Skin of body (tissue), 2 donors: ENCODE measurements around the gene PACSIN1. TPM values are rescaled to one million over a fixed set of nuclear protein-coding genes. Genes with fewer than 3 reads are reported as not detected.

Experiments
- DNase-seq: peaks from one replicate; lab custom pipeline; 2025; lab: John Stamatoyannopoulos, UW
- total RNA-seq: library from RNA; depleted of rRNA; stranded (reverse); fragments of >200 nt; gene quantifications from one replicate; pipeline ENCODE4 v1.2.3, GENCODE V29; 2014

Gene PACSIN1
- total RNA-seq, 1 donor from 2014 or later: not detected

- DNase-seq: peak; percentile 72
Observed at GRCh38 chr6:34526992-34527728, 61.3 kb downstream of the PACSIN1 start.

DNA sequence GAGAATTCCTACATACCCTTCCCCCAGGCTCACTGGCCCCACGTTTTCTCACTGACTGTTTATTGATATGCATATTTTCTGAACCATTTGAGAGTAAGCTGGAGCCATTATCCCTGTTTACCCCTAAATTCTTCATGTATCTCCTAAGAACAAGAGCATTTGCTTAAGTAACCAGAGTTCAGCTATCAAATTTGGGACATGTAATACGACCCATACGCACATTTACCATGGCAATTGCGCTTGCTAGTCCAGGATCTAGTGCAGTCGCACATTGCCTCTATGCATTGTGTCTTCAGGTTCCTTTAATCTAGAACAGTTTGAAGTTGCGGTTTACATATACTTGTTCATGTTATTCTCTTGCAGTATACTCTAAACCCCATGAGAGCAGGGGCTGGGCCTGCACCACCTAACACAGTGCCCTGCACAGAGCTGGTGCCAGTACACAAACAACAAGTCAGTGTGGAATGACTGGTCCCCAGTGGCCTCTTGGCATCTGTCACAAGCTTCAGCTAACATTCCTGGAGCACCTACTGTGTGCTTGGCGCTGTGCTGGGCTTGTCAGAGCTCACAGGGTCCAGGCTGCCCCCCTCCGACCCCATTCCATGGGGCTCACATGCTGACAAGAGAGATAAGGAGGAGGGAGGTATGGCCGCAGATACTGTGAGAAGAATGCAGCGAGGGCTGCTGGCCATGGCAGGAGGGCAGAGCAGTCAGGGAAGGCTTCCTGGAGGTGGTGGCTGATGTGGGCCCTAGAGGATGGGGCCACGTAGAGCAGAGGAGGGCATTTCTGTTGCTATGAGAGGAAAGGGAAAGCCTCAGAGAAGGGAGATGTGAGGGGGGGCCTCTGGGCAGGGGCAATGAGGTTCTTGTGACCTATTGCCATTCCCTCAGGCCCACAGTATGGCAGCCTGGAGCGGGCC is 62.1 kb downstream of the PACSIN1 start:
- no peak for DNase-seq

- DNase-seq: no peak
Observed at GRCh38 chr6:34528996-34529664, 63.3 kb downstream of the PACSIN1 start.

GRCh38 chr6:34529665-34530327 is 63.9 kb downstream of the PACSIN1 start:
- no peak for DNase-seq

GRCh38 chr6:34530753-34531365 is 65.0 kb downstream of the PACSIN1 start:
- no peak for DNase-seq

GRCh38 chr6:34531580-34532201 is 65.8 kb downstream of the PACSIN1 start:
- peak; percentile 35 for DNase-seq

DNA sequence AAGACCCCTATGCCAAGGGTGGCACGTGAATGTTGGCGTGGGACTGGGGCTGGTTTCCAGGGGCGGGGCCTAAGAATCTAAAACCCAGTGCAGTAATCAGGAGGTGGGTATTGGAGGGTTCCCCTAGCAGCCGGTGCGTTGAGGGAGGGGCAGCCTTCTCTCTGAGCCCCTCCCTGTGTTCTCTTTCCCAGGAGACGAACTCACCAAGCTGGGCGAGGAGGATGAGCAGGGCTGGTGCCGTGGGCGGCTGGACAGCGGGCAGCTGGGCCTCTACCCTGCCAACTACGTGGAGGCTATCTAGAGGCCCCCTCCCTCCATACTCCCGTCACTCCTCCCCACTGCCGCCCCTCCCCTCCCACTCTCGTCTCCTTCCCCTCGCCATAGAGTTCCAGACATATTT is 66.4 kb downstream of the PACSIN1 start:
- no peak for DNase-seq

GRCh38 chr6:34534146-34534545 is 68.3 kb downstream of the PACSIN1 start:
- no peak for DNase-seq

DNA sequence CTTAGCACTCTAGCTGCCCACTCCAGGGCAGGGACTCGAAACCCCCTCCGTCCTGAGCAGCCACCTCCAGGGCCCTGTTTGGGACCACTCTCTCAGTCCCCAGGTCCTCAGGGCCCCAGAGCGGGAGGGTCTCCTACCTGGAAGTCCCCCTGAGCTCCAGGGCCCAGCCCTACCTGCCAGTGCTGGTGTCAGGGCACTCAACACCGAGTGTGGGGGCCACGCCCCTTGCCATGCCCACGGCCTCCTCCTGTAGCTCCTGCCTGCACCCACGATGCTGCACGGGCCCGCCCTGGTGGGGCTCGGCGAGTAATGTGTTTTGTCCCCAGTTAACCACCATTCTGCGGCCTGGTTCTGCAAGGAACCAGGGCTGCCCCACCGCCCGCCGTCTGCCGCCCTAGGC is 68.8 kb downstream of the PACSIN1 start:
- no peak for DNase-seq

DNA sequence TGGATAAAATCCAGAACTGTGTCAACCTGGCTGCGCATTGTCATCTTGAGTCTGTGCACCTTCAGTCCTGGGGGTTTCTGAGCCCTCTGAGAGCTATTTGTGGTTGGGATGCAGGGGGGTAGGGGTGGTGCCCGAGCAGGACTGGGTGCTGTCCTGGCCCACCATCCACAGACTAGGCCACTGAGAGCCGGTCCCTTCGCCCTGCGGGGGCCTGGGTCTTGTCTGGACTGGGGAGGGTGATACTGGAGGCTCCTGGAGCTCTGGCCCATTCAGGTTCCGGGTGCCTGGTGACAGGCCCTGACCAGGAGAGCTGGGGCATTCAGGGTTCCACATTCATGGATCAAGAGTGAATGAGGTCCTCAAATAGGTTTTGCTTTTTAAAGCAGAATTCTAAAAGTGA is 69.3 kb downstream of the PACSIN1 start:
- no peak for DNase-seq

DNA sequence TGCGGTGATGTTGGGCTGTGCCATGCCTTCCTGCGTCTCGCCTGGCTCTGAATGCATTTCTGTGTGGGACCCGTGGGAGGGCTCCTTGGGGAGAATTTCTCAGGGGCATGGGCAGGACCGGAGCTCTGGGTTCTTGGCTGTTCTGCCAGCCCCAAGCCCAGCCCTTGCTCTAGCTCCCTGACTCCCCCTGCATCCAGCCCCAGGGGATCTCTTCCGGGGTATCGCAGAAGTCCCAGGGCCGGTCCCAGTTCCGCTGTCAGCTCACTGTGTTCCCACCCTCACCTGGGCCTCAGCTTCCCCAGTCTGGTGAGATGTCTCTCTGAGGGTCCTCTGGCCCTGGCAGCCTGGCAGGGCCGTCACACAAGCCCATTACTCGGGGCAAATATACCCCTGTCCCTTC is 69.8 kb downstream of the PACSIN1 start:
- no peak for DNase-seq

- DNase-seq: no peak
Observed at GRCh38 chr6:34536251-34536958, 70.5 kb downstream of the PACSIN1 start.

DNA sequence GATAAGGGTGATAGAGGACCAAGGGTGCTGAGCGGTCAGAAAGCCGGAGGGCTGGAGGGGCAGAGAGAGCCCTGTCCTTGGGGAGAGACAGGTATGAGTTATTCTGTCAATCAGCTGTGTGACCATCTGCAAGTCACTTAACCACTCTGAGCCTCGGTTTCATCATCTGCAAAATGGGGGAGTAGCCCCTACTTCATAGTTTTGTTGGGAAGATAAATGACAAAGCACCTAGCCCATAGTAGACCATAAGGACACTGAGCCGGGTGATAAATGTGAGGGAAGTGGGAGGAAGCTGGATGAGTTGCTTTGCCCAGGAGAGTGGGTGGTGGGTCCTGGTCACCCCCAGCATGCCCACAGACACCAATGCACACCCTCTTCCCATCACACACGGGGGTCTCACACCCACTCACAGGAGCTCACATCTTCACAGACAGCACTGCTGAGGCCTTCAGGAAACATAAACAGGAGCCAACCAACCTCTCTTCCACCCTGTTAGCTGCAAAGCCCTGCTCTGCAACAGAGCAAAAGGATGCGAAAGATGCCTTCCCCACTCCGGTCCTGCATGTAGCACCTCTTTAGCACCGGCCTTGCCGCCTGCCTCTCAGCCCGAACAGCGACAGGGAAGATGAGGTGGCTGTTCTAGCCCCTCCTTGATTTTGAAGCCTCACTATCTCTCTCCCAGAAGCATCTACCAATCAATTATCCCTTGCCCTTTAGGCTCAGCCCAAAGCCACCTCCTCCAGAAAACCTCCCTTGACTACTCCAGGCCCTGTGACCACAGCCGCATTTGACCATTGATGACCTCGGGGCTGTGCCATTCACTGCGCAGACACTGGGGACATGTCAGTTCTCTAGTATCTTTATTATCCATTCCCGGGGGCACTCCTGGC is 71.3 kb downstream of the PACSIN1 start:
- no peak for DNase-seq

DNA sequence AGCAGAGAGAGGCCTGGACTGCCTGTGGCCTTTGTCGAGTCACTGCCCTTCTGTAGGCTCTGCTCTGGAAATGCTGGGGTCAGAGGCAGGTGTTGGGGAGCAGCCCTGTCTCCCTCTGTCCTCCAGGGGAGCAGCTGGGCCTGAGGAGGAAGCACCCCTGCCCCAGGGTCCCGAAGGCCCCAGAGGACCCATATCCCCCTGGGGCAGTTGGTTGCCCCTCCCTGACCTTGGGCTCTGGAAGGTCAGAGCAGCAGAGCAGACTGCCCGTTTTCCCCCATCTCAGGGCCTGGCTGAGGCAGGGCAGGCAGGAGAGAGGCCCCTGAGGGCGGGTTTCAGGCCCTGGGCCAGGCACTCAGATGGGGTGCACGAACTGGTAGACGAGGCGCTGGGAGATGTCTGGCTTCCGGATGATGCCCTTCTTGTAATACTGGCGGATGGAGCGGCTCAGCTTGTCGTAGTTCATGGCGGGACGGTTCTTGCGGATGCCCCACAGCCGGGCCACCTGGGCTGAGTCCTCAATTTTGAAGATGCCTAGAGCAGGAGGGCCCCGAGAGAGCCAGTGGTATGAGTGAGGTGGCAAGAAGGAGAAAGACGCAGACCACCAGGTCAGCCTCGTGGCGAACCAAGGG is 72.2 kb downstream of the PACSIN1 start:
- DNase-seq: no peak

GRCh38 chr6:34538581-34538980 is 72.7 kb downstream of the PACSIN1 start:
- DNase-seq: no peak

DNA sequence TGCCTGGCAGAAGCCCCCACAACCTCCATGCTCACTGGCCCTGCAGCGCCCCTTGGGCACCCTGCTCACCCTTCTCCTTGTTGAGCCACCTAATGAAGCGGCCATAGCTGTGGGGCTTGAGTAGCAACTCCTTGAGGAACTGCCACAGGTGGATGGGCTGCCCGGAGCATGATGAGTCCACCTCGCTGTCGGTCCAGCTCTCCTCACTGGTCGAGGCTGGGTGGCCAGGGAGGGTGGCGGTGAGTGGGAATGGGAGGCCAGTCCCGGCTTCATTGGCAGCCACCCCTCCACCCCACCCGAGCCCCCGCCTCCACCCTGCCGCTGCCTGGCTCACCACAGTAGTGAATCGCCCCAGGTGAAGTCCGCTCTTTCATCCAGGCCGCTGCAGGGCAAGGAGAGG is 73.3 kb downstream of the PACSIN1 start:
- no peak for DNase-seq

DNA sequence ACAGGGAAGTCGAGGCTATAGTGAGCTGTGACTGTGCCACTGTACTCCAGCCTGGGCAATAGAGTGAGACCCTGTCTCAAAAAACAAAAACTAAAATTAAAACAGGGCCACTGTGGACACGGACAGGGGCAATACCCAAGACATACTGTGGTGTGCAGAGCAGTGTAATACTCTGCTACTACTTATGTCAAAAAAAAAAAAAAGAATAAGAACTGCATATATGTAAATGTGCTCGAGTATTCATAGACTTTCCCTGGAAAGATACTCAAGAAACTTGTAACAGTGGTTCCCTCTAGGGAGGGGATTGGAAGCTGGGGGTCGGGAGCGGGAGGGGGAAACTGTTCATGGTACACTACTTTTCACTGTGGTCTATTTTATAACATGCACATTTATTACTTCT is 74.3 kb downstream of the PACSIN1 start:
- DNase-seq: no peak

DNA sequence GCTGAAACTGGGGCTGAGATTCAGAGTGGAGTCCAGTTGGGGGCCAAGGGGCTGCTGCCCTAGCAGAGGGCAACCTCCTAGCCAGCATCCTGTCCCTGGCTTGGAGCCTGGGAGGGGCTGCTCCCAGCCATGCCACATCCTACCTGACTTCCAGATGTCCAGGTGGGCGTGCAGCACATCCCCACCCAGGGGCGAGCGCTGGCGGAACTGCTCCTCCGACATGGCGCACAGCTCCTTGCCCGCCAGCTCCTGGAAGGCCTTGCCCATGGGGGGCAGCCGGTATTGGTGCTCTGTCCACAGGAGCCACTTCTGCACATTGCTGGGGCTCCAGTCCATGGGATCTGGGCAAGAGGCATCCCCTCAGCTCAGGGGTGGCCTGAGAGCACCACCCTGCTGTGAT is 75.0 kb downstream of the PACSIN1 start:
- DNase-seq: no peak
